HUES6 (cell line): ENCODE data around the gene TMEM63B.
"Not testable (repeated sequence)": the region's sequence is repeated elsewhere in the genome, so short reads cannot be mapped to it uniquely, and the experiment has no call there.

Experiments used
- H3K27ac ChIP-seq: 2 replicates; pipeline ENCODE4 v1.7.0; 2013; ENCODE audit warnings: low read depth, mild to moderate bottlenecking, low read length, inconsistent platforms
- H3K27me3 ChIP-seq: 2 replicates; pipeline ENCODE4 v1.6.1; 2013; ENCODE audit warnings: low read length; ENCODE audit not compliant: control insufficient read depth, insufficient read depth
- H3K36me3 ChIP-seq: 2 replicates; pipeline ENCODE4 v1.6.1; 2013; ENCODE audit warnings: low read length; ENCODE audit not compliant: control insufficient read depth, insufficient read depth
- H3K4me1 ChIP-seq: 2 replicates; pipeline ENCODE4 v1.6.1; 2013; ENCODE audit warnings: low read length; ENCODE audit not compliant: control insufficient read depth, insufficient read depth
- H3K4me3 ChIP-seq: 2 replicates; pipeline ENCODE4 v1.5.1; 2013; ENCODE audit warnings: low read depth, low read length
- H3K9ac ChIP-seq: one replicate; pipeline ENCODE4 v1.6.1; 2013; ENCODE audit warnings: mild to moderate bottlenecking, low read length
- H3K9me3 ChIP-seq: 2 replicates; pipeline ENCODE4 v1.6.1; 2013; ENCODE audit warnings: low read depth, low read length; ENCODE audit not compliant: control insufficient read depth, insufficient read depth

Gene TMEM63B

DNA sequence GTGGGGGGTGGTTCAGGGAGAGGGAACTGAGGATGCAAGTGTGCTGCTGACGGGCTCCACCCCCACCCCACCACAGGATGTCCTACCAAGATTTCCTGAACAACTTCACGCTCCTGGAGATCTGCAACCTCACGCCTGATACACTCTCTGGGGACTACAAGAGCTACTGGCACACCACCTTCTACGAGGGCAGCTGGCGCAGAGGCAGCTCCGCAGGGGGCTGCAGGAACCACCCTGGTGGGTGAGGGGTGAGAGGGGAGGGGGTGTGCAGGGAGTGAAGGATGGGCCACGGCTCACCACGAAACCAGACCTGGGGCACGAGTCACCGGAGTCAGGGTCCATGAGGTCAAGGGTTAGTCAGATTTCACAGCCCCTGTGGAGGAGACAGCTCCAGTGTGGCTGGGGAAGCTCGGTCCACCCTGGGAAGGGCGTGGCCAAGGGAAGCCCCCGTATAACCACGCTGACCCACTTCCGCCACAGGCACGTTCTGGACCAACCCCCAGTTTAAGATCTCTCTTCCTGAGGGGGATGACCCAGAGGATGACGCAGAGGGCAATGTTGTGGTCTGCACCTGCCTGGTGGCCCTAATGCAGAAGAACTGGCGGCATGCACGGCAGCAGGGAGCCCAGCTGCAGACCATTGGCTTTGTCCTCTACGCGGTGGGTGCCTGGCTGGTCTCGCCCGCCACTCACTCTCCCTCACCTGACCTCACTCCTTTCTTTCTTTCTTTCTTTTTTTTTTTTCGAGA, 49.6 kb downstream of the TMEM63B start:
- Histone ChIP-seq H3K27ac (no peak overlapping the region), H3K9ac (no peak overlapping the region), H3K4me3 (no peak overlapping the region)

DNA sequence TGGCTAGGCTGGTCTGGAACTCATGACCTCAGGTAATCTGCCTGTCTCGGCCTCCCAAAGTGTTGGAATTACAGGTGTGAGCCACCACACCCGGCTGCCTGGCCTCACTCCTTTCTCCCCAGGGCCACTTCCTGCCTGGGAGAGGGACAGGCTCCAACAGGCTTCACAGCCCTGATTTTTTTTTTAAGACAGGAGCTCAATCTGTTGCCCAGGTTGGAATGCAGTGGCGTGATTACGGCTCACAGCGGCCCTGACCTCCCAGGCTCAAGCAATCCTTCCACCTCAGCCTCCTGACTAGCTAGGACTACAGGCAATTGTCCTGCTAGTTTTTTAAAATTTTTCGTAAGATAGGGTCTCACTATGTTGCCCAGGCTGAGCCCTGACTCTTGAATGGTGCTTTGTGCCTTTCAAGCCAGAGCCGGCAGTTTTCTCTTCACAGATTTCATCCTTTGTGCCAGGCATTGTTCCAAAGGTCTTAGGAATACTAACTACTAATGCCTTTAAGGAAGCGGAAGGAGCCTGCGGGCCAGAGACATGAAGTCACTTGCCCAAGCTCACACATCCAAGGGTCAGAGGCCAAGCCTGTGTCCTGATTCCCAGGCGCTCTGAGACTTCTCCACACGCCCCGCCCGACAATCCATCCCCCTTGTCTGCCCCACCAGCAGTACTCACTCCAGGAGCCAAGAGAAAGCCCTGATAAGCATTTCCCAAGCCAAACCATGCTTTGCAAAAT, 50.5 kb downstream of the TMEM63B start:
- Histone ChIP-seq H3K4me1 (peaks cover 13% of the 10 kb centered on the region; the same call in 1 of the 2 replicates), H3K9me3 (no peaks in the 10 kb centered on the region), H3K36me3 (no peaks in the 10 kb centered on the region), H3K9ac (no peak overlapping the region), H3K4me3 (no peak overlapping the region), H3K27me3 (no peaks in the 10 kb centered on the region), H3K27ac (no peak overlapping the region)

More for the DNA sequence above, 49.6 kb downstream of the TMEM63B start:
- peaks cover 17% of the 10 kb centered on the region; the same call in 1 of the 2 replicates for H3K4me1 ChIP-seq
- no peaks in the 10 kb centered on the region for H3K9me3 ChIP-seq
- H3K27me3 ChIP-seq, result no peaks in the 10 kb centered on the region
- no peaks in the 10 kb centered on the region for H3K36me3 ChIP-seq

DNA sequence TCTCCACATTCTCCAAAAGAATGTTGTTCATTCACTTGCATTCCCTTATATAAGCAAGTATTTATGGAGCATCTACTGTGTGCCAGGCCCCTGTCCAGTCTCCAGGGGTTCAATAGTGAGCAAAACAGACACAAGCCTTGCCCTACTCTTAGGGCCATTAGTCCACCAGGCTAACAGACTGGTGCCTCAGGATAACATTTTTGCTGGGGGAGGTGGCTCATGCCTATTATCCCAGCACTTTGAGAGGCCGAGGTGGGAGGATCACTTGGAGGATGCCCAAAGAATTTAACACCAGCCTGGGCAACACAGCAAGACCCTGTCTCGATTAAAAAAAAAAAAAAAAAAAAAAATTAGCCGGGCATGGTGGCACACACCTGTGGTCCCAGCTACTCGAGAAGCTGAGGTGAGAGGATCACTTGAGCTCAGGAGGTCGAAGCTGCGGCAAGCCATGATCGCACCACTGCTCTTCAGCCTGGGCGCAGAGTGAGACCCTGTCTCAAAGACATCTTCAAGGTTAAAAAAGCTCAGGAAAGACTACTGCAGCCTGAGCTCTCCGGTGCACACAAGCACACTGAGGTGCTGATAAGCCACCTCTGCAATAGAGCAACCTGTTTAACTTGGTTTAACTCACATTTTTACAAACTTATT, 51.2 kb downstream of the TMEM63B start:
- Histone ChIP-seq H3K27ac (no peak overlapping the region), H3K4me3 (no peak overlapping the region), H3K4me1 (peaks cover 15% of the 10 kb centered on the region), H3K27me3 (no peaks in the 10 kb centered on the region), H3K9me3 (no peaks in the 10 kb centered on the region), H3K9ac (no peak overlapping the region), H3K36me3 (no peaks in the 10 kb centered on the region)

GRCh38 chr6:44179072-44179536, 51.8 kb downstream of the TMEM63B start:
- Histone ChIP-seq H3K4me1 (peaks cover 16% of the 10 kb centered on the region), H3K27ac (no peak overlapping the region), H3K27me3 (no peaks in the 10 kb centered on the region)

GRCh38 chr6:44179648-44180047, 52.3 kb downstream of the TMEM63B start:
- Histone ChIP-seq H3K36me3 (no peaks in the 10 kb centered on the region), H3K27me3 (no peaks in the 10 kb centered on the region), H3K9me3 (no peaks in the 10 kb centered on the region), H3K9ac (no peak overlapping the region), H3K4me1 (peaks cover 16% of the 10 kb centered on the region), H3K4me3 (no peak overlapping the region), H3K27ac (no peak overlapping the region)

More at GRCh38 chr6:44179072-44179536, 51.8 kb downstream of the TMEM63B start:
- H3K4me3 ChIP-seq, result no peak overlapping the region
- H3K36me3 ChIP-seq, result no peaks in the 10 kb centered on the region
- no peak overlapping the region for H3K9ac ChIP-seq
- no peaks in the 10 kb centered on the region for H3K9me3 ChIP-seq

GRCh38 chr6:44180406-44180805, 53.1 kb downstream of the TMEM63B start:
- peaks cover 16% of the 10 kb centered on the region for H3K4me1 ChIP-seq
- no peak overlapping the region for H3K9ac ChIP-seq
- no peak overlapping the region for H3K27ac ChIP-seq
- no peaks in the 10 kb centered on the region for H3K27me3 ChIP-seq
- H3K36me3 ChIP-seq, result no peaks in the 10 kb centered on the region
- no peaks in the 10 kb centered on the region for H3K9me3 ChIP-seq
- H3K4me3 ChIP-seq, result no peak overlapping the region

- Histone ChIP-seq H3K9me3 (no peaks in the 10 kb centered on the region), H3K4me1 (peaks cover 17% of the 10 kb centered on the region), H3K4me3 (no peak overlapping the region), H3K9ac (no peak overlapping the region), H3K36me3 (no peaks in the 10 kb centered on the region), H3K27me3 (no peaks in the 10 kb centered on the region), H3K27ac (no peak overlapping the region)
Measured at GRCh38 chr6:44180886-44181285, 53.5 kb downstream of the TMEM63B start.

DNA sequence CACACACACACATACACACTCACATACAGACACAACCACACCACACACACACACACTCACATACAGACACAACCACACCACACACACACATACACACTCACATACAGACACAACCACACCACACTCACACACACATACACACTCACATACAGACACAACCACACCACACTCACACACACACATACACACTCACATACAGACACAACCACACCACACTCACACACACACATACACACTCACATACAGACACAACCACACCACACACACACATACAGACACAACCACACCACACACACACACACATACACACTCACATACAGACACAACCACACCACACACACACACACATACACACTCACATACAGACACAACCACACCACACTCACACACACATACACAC, 54.4 kb downstream of the TMEM63B start:
- H3K27ac ChIP-seq, H3K4me3 ChIP-seq, H3K9ac ChIP-seq, H3K36me3 ChIP-seq, H3K27me3 ChIP-seq, H3K9me3 ChIP-seq: not testable (repeated sequence)
- peaks cover 15% of the 10 kb centered on the region for H3K4me1 ChIP-seq

DNA sequence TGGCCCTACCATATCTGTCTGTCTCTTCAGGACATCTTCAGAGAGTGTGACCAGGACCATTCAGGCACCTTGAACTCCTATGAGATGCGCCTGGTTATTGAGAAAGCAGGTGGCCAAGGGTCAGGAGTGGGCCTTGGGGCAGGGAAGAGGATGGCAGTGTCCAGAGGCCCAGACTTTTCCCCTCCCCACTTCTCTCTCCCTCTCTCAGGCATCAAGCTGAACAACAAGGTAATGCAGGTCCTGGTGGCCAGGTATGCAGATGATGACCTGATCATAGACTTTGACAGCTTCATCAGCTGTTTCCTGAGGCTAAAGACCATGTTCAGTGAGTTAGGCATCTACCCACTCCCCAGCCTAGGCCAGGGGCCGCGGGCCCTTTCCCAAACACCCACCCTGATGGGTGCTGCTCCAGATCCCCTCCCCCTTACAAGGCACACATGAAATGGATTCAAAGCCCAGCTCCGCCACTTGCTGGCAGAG, 55.6 kb downstream of the TMEM63B start:
- Histone ChIP-seq H3K9ac (no peak overlapping the region), H3K27me3 (no peaks in the 10 kb centered on the region), H3K36me3 (no peaks in the 10 kb centered on the region), H3K9me3 (no peaks in the 10 kb centered on the region), H3K4me3 (no peak overlapping the region), H3K4me1 (peaks cover 13% of the 10 kb centered on the region), H3K27ac (no peak overlapping the region)

DNA sequence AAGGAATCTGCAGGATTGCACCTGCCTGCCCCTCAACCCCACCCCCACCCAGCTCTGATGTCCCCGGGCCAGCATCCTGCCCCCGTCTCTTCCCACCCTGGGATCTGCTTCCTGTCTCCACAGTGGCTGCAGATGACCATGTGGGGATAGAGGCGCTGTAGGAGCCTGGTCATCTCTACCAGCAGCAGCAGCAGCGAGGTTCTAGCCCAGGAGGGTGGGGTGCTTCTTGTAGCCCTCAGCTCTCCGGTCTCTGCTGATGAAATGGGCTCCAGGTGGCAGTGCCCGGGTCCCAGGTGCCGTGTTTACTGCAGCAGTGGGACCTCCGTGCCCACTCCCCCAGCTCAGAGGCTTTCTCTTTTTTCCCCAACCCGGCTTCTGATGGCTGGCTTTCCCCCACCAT, 56.4 kb downstream of the TMEM63B start:
- Histone ChIP-seq H3K36me3 (no peaks in the 10 kb centered on the region), H3K9me3 (no peaks in the 10 kb centered on the region), H3K27ac (no peak overlapping the region), H3K27me3 (no peaks in the 10 kb centered on the region), H3K4me1 (peaks cover 13% of the 10 kb centered on the region), H3K4me3 (no peak overlapping the region), H3K9ac (no peak overlapping the region)

- H3K4me3 ChIP-seq, H3K36me3 ChIP-seq, H3K9me3 ChIP-seq, H3K27ac ChIP-seq, H3K9ac ChIP-seq, H3K27me3 ChIP-seq: not testable (repeated sequence)
- peaks cover 13% of the 10 kb centered on the region for H3K4me1 ChIP-seq
Measured at GRCh38 chr6:44185356-44185755, 58.0 kb downstream of the TMEM63B start.
